Measurements from ENCODE around the gene BEND2.

The BEND2 gene

GRCh38 chrX:18206657-18207056, 14.0 kb downstream of the BEND2 start:
- H3K4me3 ChIP-seq (ENCODE audit: control insufficient read depth, low read depth, low read length): no peak overlapping the region
- DNase-seq (ENCODE audit: low read depth): no peak
- no peak for TF ChIP-seq CTCF (conservative IDR thresholded peaks at IDR 0.05; ENCODE audit: control insufficient read depth, insufficient read depth, low read depth, low read length)

- no peak for TF ChIP-seq CTCF (conservative IDR thresholded peaks at IDR 0.05; ENCODE audit: control insufficient read depth, insufficient read depth, low read depth, low read length)
- no peak for DNase-seq (ENCODE audit: low read depth)
- H3K4me3 ChIP-seq (ENCODE audit: control insufficient read depth, low read depth, low read length): no peak overlapping the region
Measured at GRCh38 chrX:18203631-18204030, 17.1 kb downstream of the BEND2 start.

GRCh38 chrX:18194688-18195087, 26.0 kb downstream of the BEND2 start:
- no peak for DNase-seq (ENCODE audit: low read depth)
- no peak for TF ChIP-seq CTCF (conservative IDR thresholded peaks at IDR 0.05; ENCODE audit: control insufficient read depth, insufficient read depth, low read depth, low read length)
- H3K4me3 ChIP-seq (ENCODE audit: control insufficient read depth, low read depth, low read length): no peak overlapping the region

DNA sequence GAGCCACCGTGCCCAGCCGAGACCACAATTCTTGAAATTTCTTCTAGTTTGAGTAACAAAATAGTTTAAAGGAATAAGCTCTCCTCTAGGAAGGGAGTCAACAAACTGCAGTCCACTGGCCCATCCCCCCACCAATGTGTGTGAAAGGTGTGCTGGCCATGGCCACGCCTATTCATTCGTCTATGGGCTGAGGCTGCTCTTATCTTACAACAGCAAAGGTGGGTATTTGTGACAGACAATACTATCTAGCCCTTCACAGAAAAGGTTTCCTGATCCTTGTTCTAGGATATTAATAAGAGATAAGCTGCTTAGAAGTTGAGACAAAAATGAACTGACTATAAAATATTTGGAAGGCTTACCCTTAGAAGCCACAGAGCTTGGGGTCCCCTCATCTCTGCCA, 41.2 kb downstream of the BEND2 start:
- no peak overlapping the region for H3K4me3 ChIP-seq (ENCODE audit: control insufficient read depth, low read depth, low read length)
- no peak for TF ChIP-seq CTCF (conservative IDR thresholded peaks at IDR 0.05; ENCODE audit: control insufficient read depth, insufficient read depth, low read depth, low read length)
- DNase-seq (ENCODE audit: low read depth): no peak

DNA sequence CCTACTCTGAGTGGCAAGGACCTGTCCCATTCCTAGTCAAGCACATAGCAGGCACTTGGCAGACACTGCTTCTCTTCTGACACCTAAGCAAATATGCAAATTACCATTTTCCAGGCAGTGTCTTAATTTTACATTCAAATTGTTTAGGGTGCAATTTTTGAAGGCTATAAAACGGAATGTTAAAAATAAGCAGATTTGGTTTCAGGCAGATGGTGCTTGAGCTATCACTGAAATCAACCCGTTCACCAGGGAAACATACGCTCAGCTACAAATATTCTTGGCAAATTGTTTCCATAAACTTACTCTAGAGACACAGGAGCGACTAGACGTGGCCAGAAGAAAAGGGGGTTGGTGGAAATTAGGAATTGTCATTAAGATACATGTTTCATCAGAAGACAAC, 45.7 kb downstream of the BEND2 start:
- no peak for TF ChIP-seq CTCF (conservative IDR thresholded peaks at IDR 0.05; ENCODE audit: control insufficient read depth, insufficient read depth, low read depth, low read length)
- no peak for DNase-seq (ENCODE audit: low read depth)

DNA sequence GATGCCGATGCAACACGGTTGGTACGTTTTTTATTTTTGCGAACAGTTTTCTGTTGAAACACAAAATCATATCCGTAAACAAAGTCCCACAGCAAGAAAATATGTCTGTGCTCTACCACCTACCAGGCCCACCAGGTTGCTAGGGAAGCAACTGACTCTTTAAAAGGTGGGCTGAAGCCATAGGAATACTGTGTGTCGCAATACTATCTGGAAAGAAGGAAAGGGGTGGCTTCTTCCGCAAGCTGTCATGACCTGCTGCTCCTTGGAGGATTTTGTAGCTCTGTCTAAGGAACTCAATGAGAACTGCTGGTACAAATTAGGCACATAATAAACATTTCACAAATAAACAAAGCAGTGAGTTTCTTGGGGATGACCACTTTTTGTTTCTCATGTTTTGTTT, 46.5 kb downstream of the BEND2 start:
- DNase-seq (ENCODE audit: low read depth): no peak
- no peak for TF ChIP-seq CTCF (conservative IDR thresholded peaks at IDR 0.05; ENCODE audit: control insufficient read depth, insufficient read depth, low read depth, low read length)
- H3K4me3 ChIP-seq (ENCODE audit: control insufficient read depth, low read depth, low read length): no peak overlapping the region

More for the DNA sequence above, 45.7 kb downstream of the BEND2 start:
- H3K4me3 ChIP-seq (ENCODE audit: control insufficient read depth, low read depth, low read length): no peak overlapping the region

- DNase-seq (ENCODE audit: low read depth): no peak
- TF ChIP-seq CTCF (conservative IDR thresholded peaks at IDR 0.05; ENCODE audit: control insufficient read depth, insufficient read depth, low read depth, low read length): no peak
- no peak overlapping the region for H3K4me3 ChIP-seq (ENCODE audit: control insufficient read depth, low read depth, low read length)
Measured at GRCh38 chrX:18173494-18174180, 47.0 kb downstream of the BEND2 start.
